Measurements from ENCODE around the gene ULBP3.
"Not testable (repeated sequence)": the region's sequence is repeated elsewhere in the genome, so short reads cannot be mapped to it uniquely, and the experiment has no call there.

Gene ULBP3

DNA sequence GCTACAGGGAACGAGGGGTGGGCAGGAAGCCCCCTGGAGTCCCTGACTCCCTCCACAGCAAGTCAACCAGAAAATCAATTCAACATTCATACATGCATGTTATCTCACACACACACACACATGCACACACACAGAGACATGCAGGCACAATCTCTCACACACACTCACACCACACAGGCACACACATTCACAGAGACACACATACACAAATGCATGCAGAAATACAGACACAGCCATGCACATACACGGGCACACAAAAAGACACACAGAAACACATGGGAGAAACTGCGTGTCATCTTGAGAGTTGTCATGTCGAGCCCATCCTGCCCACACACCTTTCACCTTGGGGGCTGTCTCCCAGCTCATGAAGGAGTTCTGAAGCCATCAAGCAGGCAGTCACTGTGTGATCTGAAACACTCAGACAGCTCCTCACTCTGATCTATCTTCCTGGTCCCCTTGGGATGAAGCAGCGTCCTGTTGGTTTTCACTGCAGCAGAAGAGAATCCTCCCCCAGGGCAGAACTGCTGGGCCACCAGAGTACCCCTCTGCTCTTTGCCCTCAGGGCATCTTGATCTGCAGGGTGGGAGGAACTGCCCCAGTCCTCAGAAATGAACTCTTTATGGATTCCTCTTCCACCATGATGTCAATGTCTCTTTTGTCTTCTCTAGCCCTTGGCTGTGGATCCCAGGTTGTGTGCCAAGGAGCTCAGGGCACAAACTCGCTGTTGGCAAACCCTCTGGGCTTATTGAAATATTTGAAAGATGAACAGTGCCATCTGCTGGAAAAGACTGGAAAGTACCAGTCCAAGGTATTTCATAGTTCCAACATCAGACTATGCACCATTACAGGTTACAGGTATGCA lies 52.4 kb downstream of the ULBP3 start:
- peak; percentile 22 for TF ChIP-seq CTCF (IDR thresholded peaks at IDR 0.05)
- H3K27ac ChIP-seq = no peak overlapping the region
- H3K27me3 ChIP-seq = peaks cover 81% of the 10 kb centered on the region

DNA sequence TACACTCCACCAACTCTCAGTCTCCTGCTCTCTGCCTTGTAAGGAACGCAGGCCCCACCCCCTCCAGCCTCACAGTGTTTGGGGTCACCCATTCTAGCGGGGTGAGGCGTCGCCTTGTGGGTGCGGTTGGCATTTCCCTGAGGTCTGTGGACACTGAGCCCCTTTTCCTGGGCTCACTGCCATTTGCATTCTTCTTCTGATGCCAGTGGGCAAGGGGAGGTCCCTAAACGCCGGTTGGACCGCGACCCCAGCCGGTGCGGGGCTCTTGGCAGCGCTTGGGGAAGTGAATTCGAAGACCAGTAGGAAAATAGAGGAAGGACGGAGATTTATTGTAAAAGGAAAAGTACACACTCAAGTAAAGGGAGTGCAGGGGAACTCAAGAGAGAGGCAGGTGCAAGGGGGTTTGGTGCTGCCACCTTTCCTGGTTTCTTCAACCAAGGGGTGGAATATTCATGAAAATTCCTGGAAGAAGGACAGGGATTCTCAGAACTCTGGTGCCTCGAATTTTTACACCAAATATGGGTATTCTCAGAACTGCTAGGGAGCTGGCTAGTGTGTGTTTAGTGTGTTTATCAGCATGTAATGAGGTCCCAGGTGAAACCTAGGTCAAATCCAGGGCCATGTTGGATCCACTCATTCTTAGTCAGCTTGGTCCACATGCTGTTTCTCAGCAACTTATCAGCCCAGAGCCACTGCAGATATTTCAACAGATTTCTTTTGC lies 53.5 kb downstream of the ULBP3 start:
- not testable (repeated sequence) for H3K9me3 ChIP-seq; H3K4me3 ChIP-seq (ENCODE audit: low read depth in 1 of 2, low read length in 1 of 2); H3K36me3 ChIP-seq; H3K27ac ChIP-seq; H3K4me1 ChIP-seq (ENCODE audit: control insufficient read depth in 1 of 2, insufficient read depth in 1 of 2, low read depth in 1 of 2, low read length in 1 of 2)
- peaks cover 91% of the 10 kb centered on the region for H3K27me3 ChIP-seq

More for the DNA sequence above, 52.4 kb downstream of the ULBP3 start:
- Histone ChIP-seq H3K4me3 (ENCODE audit: low read depth in 1 of 2, low read length in 1 of 2) (no peak overlapping the region), H3K36me3 (no peaks in the 10 kb centered on the region), H3K4me1 (ENCODE audit: control insufficient read depth in 1 of 2, insufficient read depth in 1 of 2, low read depth in 1 of 2, low read length in 1 of 2) (no peaks in the 10 kb centered on the region), H3K9me3 (no peaks in the 10 kb centered on the region)

DNA sequence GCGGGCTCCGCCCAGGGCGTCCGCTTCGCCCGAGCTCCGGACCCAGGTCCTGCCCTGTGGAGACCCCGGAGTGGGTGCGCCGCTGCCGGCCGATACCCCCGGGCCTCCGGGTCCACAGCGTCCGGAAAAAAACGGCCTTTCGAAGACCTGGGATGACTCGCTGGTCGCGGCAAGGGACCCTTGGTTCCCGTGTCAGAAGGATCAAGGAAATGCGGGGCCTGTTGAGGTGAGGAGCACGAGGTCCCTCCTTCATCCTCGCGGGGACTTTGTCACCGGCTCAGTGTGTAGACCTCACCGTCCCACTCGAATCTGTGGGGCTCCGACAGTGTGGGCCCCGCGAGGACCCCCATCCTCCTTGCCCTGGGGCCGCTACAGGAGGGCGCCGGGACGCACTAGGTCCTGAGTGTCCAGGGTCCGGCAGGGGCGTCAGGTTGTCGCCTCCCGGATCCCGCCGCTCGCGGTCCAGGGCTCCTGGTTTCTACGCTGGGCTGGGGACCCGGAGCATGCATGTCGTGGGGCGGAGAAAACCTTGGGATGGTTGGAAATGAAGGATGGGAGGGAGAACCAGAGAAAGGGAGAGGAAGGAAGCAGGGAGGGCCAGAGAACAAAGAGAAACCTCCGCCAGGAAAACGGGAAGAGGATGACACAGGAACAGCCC lies 54.2 kb downstream of the ULBP3 start:
- H3K4me1 ChIP-seq (ENCODE audit: control insufficient read depth in 1 of 2, insufficient read depth in 1 of 2, low read depth in 1 of 2, low read length in 1 of 2); H3K9me3 ChIP-seq; H3K36me3 ChIP-seq; H3K27ac ChIP-seq; H3K4me3 ChIP-seq (ENCODE audit: low read depth in 1 of 2, low read length in 1 of 2): not testable (repeated sequence)
- peaks cover 96% of the 10 kb centered on the region for H3K27me3 ChIP-seq

DNA sequence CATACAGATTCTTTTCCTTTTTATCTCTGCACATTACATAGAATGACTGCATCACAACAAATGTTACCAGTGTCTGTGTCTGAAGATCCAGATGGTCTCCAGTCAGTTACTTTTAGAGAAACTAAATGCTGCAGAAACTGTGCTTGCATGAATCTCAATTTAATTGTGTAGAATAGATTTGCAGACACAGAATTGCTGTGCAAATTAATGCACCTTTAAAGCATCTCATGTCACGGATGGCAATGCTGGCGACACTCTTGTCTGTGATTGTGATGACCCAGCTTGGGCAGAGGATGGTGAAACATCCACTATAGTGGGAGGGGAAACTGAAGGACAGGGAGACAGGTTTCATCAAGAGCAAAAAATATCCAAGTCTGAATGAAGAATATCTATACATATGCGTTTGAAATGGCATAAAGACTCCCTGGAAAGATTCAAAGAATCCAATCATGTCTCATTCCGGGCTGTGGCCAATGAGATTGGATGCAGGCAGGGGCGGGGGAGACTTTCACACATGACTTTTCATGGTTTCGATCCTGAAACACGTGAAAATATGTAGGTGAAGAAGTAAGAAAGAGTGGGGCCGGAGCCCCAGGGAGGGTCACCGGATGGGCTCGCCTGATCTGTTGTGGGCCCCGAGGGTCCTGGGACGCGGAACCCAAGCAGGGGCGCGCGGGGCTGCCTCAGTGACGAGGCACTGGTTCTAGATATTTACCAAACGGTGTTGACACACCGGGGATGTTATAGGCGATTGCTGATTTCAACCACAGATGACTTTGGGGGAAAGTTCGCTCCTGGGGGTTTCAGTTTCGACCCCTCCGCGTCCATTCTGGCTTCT lies 54.9 kb downstream of the ULBP3 start:
- peaks cover 99% of the 10 kb centered on the region for H3K27me3 ChIP-seq
- not testable (repeated sequence) for H3K9me3 ChIP-seq; H3K4me3 ChIP-seq (ENCODE audit: low read depth in 1 of 2, low read length in 1 of 2); H3K36me3 ChIP-seq; H3K27ac ChIP-seq; H3K4me1 ChIP-seq (ENCODE audit: control insufficient read depth in 1 of 2, insufficient read depth in 1 of 2, low read depth in 1 of 2, low read length in 1 of 2)

- H3K4me1 ChIP-seq (ENCODE audit: control insufficient read depth in 1 of 2, insufficient read depth in 1 of 2, low read depth in 1 of 2, low read length in 1 of 2); H3K27ac ChIP-seq; H3K9me3 ChIP-seq; H3K36me3 ChIP-seq; H3K4me3 ChIP-seq (ENCODE audit: low read depth in 1 of 2, low read length in 1 of 2): not testable (repeated sequence)
- peaks cover 99% of the 10 kb centered on the region for H3K27me3 ChIP-seq
These were observed 55.8 kb downstream of the ULBP3 start for GRCh38 chr6:150012846-150013784.

Measured in neutrophil (primary cell).